ENCODE measurements around the gene PKD1.
"Not testable (repeated sequence)": the region's sequence is repeated elsewhere in the genome, so short reads cannot be mapped to it uniquely, and the experiment has no call there.

PKD1 gene

GRCh38 chr16:2107121-2107790 is 28.4 kb downstream of the PKD1 start:
- DNase-seq (ENCODE audit: low read depth in 2 of 2): not testable (repeated sequence)

DNA sequence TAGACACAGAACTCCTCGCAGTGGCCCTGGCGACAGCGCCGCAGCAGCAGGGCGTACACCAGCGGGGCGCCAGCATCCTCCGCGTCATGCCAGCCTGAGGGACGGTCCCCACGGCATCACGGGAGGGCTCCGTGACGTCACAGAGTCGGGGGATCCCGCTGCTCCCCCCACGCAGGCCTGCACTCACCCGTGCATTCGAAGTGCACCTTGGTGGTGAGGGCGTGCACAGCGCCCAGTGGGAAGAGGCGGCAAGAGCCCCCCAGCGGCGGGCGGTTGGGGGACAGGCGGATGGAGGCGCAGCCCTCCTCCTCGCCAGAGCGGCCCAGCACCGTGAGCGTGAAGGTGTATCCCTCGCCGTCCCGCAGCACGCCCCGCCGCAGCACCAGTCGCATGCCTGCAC is 29.5 kb downstream of the PKD1 start:
- not testable (repeated sequence) for DNase-seq (ENCODE audit: low read depth in 2 of 2)

DNA sequence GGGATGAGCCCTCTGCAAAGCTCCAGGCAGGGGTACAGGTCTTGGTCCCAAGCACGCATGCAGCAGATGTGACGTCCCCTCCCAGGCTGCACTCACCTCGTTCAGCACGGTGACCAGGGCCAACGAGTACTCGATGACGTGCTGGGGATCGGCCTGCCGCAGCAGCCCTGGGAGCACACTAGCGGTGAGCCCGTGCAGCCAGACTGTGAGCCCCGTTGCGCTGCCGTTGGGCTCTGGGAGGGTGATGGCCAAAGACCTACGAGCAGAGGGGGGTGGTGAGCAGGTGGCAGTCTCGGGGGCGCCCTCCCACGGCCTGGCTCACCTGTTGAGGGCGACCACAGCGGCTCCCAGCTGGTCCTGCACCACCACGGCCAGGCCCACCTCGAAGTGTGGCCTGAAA is 29.9 kb downstream of the PKD1 start:
- not testable (repeated sequence) for DNase-seq (ENCODE audit: low read depth in 2 of 2)

- DNase-seq (ENCODE audit: low read depth in 2 of 2): not testable (repeated sequence)
These were observed 30.4 kb downstream of the PKD1 start for GRCh38 chr16:2105291-2105690.

DNA sequence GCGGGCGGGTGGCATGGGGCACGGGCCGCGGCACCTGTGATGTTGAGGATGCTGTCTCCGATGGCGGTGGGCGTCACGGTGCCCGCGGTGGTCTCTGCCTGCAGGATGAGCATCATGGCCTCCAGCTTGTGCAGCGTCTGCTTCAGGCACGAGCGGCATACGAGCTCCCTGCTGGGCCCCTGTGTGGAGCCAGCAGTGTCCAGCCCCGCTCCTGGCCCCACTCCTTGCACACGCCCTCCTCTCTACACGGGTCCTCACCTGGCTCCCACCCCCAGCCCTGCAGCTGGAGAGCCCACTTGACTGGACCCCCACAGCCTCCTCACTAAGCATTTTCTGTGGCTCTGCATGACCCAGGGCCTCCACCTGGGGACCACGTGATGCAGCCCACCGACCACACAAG is 31.2 kb downstream of the PKD1 start:
- not testable (repeated sequence) for DNase-seq (ENCODE audit: low read depth in 2 of 2)

DNA sequence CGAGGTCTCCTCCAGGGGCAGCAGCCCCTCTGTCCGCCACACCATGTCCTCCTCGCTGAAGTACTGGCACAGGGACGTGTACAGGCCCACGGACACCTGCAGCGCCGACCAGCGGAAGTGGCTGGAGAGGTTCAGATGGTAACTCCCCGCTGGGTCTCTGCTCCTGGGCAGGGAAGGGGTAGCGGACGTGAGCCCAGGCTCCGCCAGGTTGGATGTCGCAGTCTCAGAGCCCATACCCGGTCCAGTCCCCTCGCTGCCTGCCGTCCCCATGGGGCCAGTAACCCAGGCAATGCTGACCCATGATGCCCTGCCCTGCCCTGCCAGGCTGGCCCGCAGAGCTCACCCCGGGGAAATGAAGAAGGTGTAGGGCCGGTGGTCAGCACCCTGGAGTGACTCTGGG is 33.2 kb downstream of the PKD1 start:
- no peak for DNase-seq (ENCODE audit: low read depth in 2 of 2)

DNA sequence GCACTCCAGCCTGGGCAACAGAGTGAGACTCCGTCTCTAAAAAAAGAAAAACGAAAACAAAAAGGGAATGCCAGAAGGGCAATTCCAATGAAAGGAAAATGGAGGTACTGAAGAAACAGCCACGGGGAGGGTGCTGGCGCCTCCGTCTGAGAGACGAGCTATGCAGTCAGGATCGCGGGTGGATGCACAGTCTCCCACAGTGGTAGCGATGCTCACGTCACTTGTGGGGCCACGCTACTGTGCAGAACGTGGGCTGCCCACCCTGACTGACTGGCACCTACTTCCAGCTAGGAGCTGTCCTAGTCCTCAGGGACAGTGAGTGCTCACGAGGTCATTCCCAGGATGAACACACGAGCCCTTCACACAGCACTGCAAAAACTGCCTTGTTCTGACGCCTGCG is 34.1 kb downstream of the PKD1 start:
- not testable (repeated sequence) for DNase-seq (ENCODE audit: low read depth in 2 of 2)

- not testable (repeated sequence) for DNase-seq (ENCODE audit: low read depth in 2 of 2)
These were observed 38.0 kb downstream of the PKD1 start for GRCh38 chr16:2097689-2098088.

GRCh38 chr16:2096853-2097595 is 38.7 kb downstream of the PKD1 start:
- DNase-seq (ENCODE audit: low read depth in 2 of 2): no peak

DNA sequence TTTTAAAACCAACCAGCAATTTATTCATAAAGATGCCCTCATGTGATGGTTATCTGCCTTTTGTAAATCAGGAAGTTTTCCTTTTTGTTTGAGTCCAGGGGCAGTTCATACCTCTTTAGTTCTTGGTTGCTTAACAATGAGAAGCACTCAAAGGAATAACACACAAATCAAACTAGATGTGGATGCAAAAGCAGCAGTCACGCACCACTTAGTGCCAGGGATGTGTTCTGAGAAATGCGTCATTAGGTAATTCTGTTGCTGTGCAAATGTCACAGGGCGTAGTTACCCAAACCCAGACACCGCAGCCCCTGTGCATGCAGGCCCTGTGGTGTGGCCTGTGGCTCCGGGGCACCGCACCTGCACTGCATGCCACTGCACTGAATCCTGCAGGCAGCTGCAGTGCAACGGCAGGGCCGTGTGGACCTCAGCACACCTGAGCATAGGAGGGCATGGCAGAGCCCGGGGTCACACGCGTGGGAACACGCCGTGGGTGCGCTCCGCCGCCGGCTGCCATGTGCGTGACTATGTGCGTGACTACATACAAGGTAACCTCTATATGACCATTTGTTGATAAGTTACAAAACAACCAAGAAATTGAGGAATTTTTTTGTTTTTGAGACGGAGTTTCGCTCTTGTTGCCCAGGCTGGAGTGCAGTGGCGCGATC is 39.6 kb downstream of the PKD1 start:
- no peak for DNase-seq (ENCODE audit: low read depth in 2 of 2)

DNA sequence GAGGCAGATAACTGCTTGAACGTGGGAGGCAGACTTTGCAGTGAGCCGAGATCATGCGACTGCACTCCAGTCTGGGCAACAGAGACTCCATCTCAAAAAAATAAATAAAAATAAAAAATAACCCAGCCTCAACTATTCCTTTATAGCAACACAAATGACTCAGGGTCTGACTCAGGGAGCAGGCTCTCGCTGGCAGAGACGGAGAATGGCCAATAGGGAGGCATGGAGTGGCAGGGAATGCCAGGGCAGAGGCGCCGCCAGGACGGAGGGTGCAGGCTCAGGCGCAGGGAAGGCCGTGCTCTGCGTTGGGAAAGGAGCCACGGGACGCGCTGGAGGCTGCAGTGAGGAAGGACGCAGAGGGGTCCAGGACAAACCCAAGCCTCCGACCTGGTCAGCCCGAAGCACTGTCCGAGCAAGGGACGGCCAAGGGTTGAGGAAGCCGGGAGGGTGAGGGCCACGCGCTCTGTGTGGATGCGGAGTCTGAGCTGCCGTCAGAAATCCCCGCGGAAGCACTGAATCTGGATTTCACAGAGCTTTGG is 40.3 kb downstream of the PKD1 start:
- DNase-seq (ENCODE audit: low read depth in 2 of 2): no peak

GRCh38 chr16:2093793-2094192 is 41.9 kb downstream of the PKD1 start:
- no peak for DNase-seq (ENCODE audit: low read depth in 2 of 2)

- DNase-seq (ENCODE audit: low read depth in 2 of 2): no peak
These were observed 42.8 kb downstream of the PKD1 start for GRCh38 chr16:2092866-2093265.

DNA sequence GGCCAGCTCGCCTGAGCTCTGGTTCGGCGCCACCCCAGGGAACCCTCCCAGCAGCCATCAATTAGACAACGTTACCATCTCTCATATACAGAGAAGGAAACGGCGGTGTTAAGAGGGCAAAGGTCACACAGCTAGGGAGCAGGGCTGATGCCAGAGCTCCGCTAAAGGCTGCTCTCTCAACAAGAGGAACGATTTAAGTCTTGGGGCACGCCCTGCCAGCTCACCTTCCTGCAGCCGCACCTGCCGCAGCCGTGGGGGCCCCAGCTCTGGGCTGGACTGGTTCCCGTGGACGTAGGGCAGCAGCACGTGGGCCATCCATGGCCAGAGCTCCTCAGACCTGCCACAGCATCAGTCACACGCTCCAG is 43.5 kb downstream of the PKD1 start:
- DNase-seq (ENCODE audit: low read depth in 2 of 2): no peak

- DNase-seq (ENCODE audit: low read depth in 2 of 2): no peak
These were observed 44.0 kb downstream of the PKD1 start for GRCh38 chr16:2091547-2092255.

GRCh38 chr16:2090777-2091546 is 44.7 kb downstream of the PKD1 start:
- no peak for DNase-seq (ENCODE audit: low read depth in 2 of 2)

- DNase-seq (ENCODE audit: low read depth in 2 of 2): no peak
These were observed 45.3 kb downstream of the PKD1 start for GRCh38 chr16:2090481-2090776.

DNA sequence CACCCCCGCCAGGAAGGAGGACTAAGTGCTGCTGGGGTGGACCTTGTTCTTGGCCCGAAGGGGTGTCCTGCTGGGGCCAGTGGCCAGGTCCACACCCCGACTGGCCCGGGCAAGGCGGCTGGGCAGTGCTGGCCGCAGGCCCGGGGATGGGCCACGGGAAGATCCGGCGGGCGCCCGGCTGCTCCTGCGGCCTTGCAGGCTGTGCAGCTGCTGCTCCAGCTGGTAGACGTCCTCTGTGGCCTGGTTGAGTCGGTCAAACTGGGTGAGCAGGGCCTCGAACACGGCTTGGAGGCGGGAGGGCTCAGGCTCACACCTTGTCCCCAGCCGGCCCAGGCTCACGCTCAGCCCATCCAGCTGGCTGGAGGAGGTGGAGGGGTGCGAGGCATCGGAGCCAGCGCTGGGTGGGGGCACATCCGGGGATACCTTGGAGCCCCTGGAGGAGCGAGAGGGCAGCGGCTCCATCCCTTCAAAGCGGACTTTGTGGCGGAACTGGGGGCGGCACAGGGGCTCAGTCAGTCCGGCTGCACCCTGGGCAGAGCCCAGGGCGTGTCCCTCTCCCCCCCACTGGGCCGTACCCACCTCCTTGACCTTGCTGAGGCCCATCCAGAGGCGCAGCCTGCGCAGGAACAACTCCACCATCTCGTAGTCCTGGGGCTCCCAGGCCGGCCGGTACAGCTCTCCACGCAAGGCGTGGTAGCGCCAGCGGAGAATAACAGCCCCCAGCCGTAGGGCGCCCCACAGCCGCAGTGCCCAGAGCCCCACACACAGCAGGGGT is 45.8 kb downstream of the PKD1 start:
- DNase-seq (ENCODE audit: low read depth in 2 of 2): no peak

- no peak for DNase-seq (ENCODE audit: low read depth in 2 of 2)
These were observed 46.8 kb downstream of the PKD1 start for GRCh38 chr16:2088759-2089358.

Measured in stimulated activated CD8-positive, alpha-beta memory T cell treated with anti-CD3 and anti-CD28 coated beads, Interleukin-15, amount 100 ng/mL, for 48 hours (primary cell).